GM19238 (cell line): ENCODE measurements around the gene KXD1.
"Not testable (repeated sequence)": the region's sequence is repeated elsewhere in the genome, so short reads cannot be mapped to it uniquely, and the experiment has no call there.

Experiments
- DNase-seq: peaks from one replicate; pipeline ENCODE4 v3.0.0; 2011; ENCODE audit warnings: low spot score; ENCODE audit not compliant: insufficient read length

The KXD1 gene, protein sequence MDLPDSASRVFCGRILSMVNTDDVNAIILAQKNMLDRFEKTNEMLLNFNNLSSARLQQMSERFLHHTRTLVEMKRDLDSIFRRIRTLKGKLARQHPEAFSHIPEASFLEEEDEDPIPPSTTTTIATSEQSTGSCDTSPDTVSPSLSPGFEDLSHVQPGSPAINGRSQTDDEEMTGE

DNA sequence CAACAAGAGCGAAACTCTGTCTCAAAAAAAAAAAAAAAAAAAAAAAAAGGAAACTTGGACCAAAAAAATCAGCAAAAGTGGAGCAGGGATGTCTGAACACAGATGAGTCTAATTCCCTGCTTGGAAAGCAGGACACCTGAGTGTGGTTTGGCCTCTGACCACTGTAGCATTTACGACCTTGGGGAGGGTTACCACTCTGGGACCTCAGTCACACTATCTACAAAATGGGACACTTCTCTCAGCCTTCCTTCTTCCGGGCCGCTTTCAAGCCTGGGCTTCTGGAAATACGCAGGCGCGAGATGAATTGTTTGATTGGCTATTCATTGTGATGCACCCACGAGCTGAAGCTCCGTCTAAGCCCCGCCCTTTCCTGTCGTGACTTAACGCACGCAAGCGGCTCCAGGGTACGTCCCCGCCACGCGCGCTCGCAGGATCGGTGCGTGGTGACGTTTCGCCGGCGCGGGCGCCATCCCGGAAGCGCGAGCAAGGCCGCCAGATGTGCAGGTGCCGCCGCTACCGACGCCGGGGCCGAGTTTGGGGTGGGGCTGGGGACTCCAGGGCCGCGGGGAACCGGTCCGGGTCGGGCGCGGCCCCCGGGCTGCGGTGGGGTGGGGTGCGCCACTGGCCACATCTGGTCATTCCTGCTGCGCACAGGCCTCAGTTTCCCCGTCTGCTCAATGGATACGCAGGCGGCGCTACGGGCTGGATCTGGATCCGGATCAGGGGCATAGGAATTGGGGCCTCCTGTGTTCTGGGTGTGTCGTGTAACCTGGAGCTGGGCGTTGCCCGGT is at the start of gene KXD1:
Gene KXD1, plus strand, starts transcription at position 460 of the 791 bp plus-strand sequence. CDS start 4,187 bp downstream, outside the sequence.
- peak; percentile 98 for DNase-seq

DNA sequence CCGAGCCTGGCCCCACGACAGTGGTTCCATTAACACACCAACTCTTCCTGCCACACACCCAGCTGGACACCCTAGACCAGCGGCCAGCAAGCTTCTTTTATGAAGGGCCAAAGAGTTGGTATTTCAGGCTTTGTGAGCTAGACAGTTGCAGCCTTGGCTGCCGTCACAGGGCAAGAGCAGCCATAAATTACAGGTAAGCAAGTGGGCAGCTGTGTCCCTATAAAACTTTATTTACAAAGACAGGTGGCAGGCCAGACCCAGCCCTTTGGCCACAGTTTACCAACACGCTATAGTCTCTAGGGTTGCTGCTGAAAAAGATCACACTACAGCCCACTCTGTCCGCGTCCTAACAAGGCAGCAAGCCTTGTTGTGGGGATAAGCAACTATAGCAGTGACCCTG is 49.1 kb upstream of the KXD1 start:
- no peak for DNase-seq

DNA sequence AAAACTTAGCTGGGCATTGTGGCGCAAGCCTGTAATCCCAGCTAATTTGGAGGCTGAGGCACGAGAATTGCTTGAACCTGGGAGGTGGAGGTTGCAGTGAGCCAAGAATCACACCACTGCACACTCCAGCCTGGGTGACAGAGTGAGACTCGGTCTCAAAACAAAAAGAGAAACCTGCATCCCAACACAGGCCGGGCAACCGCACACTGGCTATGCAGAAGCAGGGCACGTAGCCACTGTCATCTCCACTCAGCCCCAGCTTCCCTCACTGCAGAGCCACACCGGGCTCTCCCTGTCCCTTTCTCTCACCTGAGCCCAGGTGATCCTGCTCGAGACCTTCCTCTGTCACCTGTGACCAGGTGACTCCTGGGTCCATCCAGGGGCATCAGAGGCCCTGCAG is 47.5 kb upstream of the KXD1 start:
- DNase-seq = no peak

DNA sequence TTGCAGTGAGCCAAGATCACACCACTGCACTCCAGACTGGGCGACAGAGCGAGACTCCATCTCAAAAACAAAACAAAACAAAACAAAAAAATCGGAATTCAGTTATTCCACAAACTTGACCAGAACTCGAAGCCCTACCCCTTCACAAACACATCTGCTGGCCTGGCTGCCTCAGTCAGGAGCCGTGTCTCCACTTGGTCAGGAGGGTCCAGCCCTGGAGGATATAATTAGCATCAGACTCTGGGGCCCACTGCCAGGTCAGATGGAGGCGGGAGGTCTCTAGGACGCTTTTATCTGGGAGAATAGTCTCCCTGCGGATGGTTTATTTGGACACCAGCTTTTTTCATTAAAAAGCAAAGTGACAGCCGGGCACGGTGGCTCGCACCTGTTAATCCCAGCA is 43.8 kb upstream of the KXD1 start:
- DNase-seq = no peak

DNA sequence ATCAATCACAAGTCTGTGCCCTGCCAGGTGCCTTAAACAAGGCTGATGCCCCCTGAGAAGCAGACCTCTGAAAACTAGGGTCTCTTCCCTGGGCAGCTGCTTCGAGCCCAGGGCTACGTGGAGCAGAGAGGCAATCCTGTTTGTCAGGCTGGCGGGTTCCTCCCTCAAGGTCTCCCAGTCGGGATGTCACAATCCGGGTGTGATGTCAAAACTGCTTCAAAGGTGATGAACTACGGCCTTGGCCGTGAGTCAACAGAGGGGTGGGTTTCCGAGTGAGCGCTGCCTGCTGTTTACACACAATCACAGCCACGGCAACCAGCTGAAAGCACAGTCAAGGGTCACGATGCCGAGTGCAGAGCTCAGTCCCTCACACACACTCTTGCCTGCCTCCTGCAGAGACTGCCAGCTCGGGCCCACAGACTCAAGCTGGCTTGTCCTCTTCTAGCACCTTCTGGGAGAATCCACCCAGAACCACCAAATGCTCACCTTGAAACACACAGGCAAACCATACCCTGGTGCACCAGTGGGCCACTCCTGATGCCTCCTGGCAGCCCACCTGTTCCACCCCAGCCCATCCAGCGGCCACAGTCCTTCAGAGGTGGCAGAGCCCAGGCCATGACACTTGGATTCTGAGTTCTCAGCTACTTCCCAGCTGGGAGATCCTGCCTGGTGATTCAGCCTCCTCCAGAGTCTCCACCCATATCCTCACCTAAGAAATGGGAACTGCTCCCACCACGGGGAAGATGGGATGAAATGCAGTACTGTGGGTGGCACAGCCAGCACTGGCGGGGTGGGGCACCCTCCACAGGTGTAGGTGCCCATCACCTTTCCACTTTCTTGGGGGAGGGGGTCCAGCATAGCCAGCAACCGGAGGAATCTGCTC is 42.6 kb upstream of the KXD1 start:
- no peak for DNase-seq

DNA sequence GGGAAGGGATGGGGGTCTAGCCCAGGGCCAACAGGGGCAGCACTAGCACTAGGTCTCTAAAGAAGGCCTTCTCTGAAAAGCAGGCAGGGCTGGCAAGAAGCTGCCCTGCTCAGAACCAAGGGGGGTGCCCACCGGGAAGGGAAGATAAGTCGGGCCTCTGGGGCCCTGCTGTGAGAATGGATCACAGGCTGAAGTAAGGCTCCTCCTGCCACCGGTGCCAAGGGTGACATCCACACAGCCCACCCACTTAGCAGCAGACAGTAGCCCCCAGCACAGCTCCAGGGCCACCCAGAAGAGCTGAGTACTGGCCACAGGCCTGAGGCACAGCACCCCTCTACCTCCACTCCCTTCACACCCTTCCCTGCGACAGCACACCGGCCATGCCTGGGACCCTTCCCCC is 41.7 kb upstream of the KXD1 start:
- no peak for DNase-seq

DNA sequence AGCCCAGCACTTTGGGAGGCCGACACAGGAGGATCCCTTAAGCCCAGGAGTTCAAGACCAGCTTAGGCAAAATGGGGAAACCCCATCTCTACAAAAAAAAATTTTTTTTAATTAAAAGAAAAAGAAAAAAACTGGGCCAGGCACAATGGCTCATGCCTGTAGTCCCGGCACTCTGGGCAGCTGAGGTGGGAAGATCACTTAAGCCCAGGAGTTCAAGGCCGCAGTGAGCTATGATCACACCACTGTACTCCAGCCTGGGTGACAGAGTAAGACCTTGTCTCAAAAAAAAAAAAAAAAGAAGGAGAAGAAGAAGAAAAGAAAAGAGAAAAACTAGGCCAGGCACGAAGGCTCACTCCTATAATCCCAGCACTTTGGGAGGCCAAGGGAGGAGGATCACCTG is 40.1 kb upstream of the KXD1 start:
- no peak for DNase-seq

DNA sequence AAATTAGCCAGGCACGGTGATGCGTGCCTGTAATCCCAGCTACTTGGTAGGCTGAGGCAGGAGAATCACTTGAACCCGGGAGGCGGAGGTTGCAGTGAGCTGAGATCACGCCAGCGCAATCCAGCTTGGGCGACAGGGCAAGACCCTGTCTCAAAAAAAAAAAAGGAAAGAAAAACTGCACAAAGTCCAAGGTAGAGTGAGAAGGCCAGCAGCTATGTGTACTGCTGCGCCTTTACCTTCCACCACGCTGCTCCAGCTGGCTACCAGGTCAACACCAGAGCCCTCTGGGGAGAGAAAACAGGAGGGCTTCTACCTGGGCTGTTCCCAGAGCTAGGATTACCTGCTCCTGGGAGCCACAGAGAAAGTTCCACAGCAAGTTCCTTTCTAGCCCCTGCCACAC is 39.0 kb upstream of the KXD1 start:
- no peak for DNase-seq

DNA sequence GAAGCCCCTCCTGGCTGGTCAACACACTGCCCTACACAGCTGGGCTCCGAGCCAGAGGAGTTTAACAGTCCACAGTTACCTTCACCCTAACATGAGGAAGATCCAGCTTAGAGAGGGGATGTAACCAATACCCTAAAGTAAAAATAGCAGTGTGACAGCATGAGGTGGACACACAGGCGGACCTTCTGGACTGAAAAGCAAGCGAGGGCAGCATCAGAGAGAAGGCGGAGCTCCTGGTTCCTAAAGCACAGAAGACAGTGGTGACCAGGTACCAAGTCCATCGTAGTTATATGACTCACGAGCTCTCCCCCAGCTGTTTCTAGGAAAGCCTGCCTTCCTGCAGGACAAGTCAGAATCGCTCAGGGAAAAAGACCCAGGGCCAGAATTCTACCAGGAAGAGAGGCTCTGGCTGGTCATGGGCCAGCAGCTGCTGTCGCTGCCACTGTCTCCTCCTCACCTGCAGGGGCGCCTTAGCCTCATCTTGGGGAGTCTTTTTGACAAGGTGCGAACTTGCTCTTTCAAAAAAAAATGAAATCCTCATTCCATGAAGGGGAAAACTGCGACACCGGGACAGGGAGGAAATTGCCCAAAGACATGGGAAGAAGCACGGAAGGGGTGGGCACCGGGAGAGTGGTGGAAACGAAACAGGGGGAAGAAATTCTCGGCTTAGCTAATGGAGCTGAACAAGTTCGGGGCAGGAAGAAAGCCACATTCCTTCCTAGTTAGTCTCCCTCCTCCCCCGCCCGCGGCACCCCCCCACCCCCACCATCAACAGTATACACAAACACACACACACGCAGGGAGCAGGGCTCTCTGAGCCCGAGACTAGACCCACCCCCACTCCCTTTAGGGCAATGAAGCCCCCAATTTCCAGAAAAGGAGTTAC is 37.5 kb upstream of the KXD1 start:
- peak; percentile 58 for DNase-seq

DNA sequence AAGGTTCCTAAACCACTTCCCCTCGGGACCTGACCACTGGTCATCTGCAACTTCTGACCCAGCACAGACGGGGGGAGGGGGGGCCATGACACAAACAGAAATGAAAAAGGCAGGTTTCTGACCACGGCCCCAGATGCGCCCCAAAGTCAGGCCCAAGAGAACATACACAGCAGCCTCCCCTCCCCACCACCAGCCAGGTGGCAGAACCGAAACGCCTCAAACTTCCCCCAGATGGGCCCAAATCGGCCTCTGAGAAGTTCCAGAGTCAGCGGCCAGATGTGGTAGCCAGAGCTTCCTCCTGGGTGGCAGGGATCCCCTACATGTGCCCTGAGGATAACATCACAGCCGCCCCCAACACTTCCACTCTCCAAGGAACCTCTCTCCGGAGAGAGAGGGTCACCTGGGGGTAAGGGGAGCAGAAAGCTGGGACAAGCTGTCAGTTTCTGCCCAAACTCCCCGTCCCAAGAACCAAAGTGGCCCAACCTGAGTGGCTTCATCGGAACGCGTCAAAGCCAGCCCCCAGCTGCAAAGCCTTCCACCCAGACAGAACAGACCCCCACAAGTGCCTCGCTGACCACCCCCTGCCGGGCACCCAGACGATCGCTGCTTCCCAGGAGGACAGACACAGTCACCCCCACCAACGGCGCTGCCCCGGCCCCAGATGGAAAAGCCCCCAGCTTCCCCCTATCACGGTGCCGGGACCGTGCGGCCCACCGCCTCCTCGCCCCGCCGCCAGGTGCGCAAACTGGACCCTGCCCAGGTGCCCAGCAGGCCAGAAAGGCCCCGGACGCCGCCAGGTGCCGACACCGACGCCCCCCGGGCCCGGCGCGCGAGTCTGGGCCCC is 36.6 kb upstream of the KXD1 start:
- no peak for DNase-seq

DNA sequence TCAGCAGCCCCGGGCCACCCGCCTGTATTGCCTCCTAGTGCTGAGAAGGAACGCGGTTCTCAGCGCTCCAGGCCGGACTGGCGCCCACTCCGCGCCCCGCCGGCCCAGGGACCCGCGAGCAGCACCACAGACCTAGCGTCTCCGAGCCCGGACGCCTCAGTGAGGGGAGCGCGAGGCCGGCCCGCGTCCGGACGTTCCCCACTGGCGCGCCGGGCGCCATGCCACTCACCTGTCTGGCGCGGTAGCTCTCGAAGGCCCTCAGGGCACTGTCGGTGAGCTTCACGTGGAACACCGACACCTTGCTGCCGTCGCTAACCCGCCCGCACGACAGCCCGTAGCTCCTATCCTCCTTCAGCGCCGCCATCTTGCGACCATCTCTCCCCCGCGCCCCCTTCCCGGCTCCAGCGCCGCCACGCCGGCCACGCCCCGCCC is 36.0 kb upstream of the KXD1 start, which contains the start of gene ELL:
Gene ELL, minus strand, starts transcription at position 379 of the 432 bp plus-strand sequence. Its CDS starts 15 bp downstream, at position 364.
- no peak for DNase-seq

DNA sequence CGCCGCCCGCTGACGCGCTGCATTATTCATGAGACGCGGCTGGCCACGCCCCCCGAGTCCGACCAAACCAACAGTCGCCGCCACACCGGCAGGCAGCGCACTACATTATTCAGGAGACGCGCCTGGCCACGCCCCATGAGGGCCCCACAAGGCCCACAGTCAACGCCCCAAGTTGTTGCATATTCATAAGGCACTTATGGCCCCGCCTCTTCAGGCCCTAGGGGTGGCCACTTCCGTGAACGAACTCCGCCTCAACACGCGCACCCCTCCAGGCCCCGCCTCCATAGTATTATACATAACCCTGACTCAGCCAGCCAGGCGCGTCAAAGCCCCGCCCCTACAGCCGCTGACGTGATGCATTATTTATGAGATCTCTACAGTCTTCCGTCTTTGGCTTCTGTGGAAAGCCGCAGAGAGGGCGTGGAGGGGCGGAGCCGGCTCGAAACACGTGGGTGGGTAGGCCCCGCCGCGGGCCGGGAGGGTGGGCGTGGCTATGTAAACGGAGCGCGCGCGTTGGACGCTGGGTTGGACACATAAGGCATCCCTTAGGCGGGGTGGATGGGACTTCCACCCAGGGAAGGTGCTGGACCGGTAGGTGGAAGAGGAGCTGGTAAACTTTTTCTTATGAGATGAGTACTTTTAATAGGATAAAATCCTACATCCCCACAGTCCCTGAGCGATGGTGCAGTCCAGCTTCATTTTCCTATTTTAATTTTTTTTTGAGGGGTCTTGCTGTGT is 35.4 kb upstream of the KXD1 start:
- peak; percentile 94 for DNase-seq

DNA sequence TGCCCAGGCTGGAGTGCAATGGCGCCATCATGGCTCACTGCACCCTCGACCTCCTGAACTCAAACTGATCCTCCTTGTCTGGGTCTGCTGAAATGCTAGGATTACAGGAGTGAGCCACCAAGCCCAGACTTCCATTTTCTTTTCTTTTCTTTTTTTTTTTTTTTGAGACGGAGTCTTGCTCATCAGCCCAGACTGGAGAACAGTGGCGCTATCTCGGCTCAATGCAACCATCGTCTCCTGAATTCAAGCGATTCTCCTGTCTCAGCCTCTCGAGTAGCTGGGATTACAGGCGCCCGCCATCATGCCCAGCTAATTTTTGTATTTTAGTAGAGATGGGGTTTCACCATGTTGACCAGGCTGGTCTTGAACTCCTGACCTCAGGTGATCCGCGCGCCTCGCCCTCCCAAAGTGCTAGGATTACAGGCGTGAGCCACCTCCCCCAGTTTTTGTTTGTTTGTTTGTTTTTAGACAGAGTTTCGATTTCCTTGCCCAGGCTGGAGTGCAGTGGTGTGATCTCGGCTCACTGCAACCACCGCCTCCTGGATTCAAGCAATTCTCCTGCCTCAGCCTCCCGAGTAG is 34.7 kb upstream of the KXD1 start:
- not testable (repeated sequence) for DNase-seq

DNA sequence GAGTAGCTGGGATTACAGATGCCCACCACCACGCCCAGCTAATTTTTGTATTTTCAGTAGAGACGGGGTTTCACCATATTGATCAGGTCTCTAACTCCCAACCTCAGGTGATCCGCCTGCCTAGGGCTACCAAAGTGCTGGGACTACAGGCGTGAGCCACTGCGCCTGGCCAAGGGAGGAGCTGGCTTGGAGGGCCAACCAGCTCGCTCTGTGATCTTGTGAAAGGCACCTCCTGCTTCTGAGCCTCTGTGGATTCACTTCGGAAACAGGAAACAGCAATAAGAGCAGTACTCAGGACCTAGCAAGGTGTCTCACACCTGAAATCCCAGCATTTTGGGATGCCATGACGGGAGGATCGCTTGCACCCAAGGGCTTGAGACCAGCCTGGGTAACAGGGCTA is 33.8 kb upstream of the KXD1 start:
- no peak for DNase-seq

DNA sequence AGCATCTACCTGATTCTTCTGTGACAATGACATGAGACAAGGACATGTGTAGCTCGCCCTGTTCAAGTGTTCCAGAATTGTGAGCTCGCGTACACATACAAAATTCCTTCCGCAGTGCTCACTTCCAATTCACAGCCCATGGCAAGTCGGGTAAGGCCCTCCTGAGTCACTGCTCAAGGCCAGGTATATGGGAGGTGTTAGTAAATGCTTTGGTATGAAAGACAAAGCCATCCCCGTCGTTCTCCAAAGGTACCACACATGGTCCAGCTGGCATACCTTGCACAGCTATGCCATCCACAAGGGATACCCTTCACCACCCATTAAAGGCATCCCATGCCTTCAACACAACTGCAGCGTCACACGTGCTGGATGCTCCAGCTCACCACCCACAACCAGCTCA is 31.4 kb upstream of the KXD1 start:
- no peak for DNase-seq

DNA sequence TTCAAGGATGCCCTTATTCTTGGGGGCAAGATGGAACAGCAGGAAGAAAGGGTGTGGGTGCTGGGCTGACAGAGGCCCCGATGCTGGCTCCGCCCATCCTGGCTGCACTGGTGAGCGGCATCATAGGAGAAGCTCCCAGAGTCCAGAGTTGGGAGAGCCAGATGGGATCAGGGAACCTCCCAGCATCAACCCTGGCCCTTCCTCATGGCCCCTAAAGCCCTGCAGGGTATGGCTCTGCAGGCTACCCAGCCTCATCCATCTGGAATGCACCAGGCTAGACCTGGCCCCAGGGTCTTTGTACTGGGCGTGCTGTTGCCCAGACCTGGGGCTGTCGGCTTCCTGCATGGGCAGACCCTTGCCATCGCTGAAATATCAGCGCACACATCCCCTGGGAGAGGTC is 27.9 kb upstream of the KXD1 start:
- no peak for DNase-seq

DNA sequence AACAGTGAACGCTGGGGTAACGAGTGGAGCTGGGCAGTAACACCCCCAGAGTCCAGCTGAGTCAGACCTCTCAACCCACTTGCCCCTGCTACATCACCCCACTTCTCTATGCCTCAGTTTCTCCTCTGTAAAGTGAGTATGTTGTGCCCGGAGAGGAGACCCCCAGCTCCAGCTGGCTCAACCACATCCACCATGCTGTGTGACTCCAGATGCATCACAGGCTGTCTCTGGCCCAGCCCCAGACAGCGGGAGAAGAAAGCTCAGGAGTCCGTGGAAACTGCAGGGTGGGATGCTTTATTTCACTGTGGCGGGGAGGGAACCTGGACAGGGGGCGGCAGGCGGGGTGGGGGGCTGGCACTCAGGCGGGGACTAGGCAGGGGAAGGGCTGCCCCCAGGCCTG is 26.2 kb upstream of the KXD1 start:
- no peak for DNase-seq

DNA sequence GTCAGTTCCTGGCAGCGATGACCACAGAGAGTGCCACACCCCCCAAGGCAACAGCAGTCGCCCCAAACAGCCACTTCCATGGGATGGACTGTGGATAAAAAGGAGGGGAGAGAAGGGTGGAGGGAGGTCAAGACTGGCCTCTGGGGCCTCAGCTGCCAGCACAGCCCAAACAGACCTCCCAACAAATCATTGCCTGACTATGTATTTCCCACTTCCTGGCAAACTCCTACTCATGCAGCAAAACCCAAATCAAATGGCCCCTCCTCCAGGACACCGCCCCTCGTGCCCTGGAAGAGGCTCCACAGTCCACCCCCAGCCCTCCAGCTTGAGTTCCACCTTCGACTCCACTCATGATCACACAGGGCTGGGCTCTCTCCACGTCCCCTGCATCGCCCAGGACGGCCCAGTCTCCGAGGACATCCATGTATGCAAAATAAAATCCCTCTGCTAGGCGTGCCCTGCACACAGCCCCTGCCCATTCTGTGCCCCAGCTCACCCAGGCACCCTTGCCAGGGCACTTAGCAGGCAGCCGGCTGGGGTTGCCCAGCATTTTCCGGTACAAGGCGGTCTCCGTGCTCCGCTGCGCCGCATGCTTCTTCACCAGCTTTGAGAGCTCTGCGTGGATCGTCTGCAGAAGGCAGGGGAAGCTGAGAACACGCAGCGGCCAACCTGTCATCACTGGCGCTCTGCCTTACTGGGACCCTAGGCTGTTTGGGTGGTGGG is 25.3 kb upstream of the KXD1 start:
- no peak for DNase-seq
